Measurements from ENCODE around the gene DNAL4. TPM values are rescaled to one million over a fixed set of nuclear protein-coding genes. Genes with fewer than 3 reads are reported as not detected.

The DNAL4 gene
- total RNA-seq, 4 donors from 2014 or later: 21.8 to 27.7 (median 27.6) TPM

GRCh38 chr22:38732251-38732815, 61.6 kb downstream of the DNAL4 start:
- TF ChIP-seq POLR2AphosphoS5 (IDR thresholded peaks at IDR 0.05) (no peak), EP300 (IDR thresholded peaks at IDR 0.05) (no peak), CTCF (IDR thresholded peaks at IDR 0.05) (no peak), POLR2A (IDR thresholded peaks at IDR 0.05) (no peak)
- no peak for DNase-seq (ENCODE audit: low spot score in 2 of 2)
- Histone ChIP-seq H3K4me1 (peaks cover 27% of the 10 kb centered on the region), H3K36me3 (peaks cover 77% of the 10 kb centered on the region), H3K27me3 (no peaks in the 10 kb centered on the region), H3K9me3 (no peaks in the 10 kb centered on the region), H3K4me3 (no peak overlapping the region), H3K27ac (peak overlapping the region; percentile 17)
- 52% methylated on average over 11 of the region's 13 CpGs for WGBS

- Histone ChIP-seq H3K36me3 (peaks cover 77% of the 10 kb centered on the region), H3K27me3 (no peaks in the 10 kb centered on the region), H3K9me3 (no peaks in the 10 kb centered on the region), H3K4me3 (no peak overlapping the region), H3K4me1 (peaks cover 27% of the 10 kb centered on the region), H3K27ac (peak overlapping the region; percentile 11)
- peak in 1 of 2 donors; percentile 61 for DNase-seq (ENCODE audit: low spot score in 2 of 2)
- TF ChIP-seq POLR2AphosphoS5 (IDR thresholded peaks at IDR 0.05): no peak
- TF ChIP-seq EP300 (IDR thresholded peaks at IDR 0.05): no peak
- WGBS: 46% methylated on average over 3 of the region's 6 CpGs
These were observed 62.2 kb downstream of the DNAL4 start for GRCh38 chr22:38731703-38732161.

- Histone ChIP-seq H3K4me3 (no peak overlapping the region), H3K4me1 (peaks cover 21% of the 10 kb centered on the region), H3K27me3 (no peaks in the 10 kb centered on the region), H3K36me3 (peaks cover 77% of the 10 kb centered on the region), H3K9me3 (no peaks in the 10 kb centered on the region), H3K27ac (no peak overlapping the region)
- 91% methylated on average over 12 of the region's 13 CpGs for WGBS
- TF ChIP-seq POLR2A (IDR thresholded peaks at IDR 0.05) (no peak), CTCF (IDR thresholded peaks at IDR 0.05) (no peak), POLR2AphosphoS5 (IDR thresholded peaks at IDR 0.05) (no peak), EP300 (IDR thresholded peaks at IDR 0.05) (no peak)
- DNase-seq (ENCODE audit: low spot score in 2 of 2): peak in 1 of 2 donors; percentile 64
These were observed 63.5 kb downstream of the DNAL4 start for GRCh38 chr22:38730411-38730871.

- no peaks in the 10 kb centered on the region for H3K9me3 ChIP-seq
- TF ChIP-seq POLR2A (IDR thresholded peaks at IDR 0.05) (no peak), POLR2AphosphoS5 (IDR thresholded peaks at IDR 0.05) (no peak), CTCF (IDR thresholded peaks at IDR 0.05) (no peak), EP300 (IDR thresholded peaks at IDR 0.05) (no peak)
- H3K36me3 ChIP-seq: peaks cover 78% of the 10 kb centered on the region
- H3K4me3 ChIP-seq: no peak overlapping the region
- H3K27me3 ChIP-seq: no peaks in the 10 kb centered on the region
- no peak for DNase-seq (ENCODE audit: low spot score in 2 of 2)
- WGBS: 84% methylated on average over 6 of the region's 6 CpGs
- peaks cover 21% of the 10 kb centered on the region for H3K4me1 ChIP-seq
- H3K27ac ChIP-seq: no peak overlapping the region
These were observed 64.0 kb downstream of the DNAL4 start for GRCh38 chr22:38729946-38730345.

- Histone ChIP-seq H3K4me1 (peaks cover 21% of the 10 kb centered on the region), H3K27me3 (no peaks in the 10 kb centered on the region), H3K27ac (no peak overlapping the region), H3K9me3 (no peaks in the 10 kb centered on the region), H3K4me3 (no peak overlapping the region), H3K36me3 (peaks cover 86% of the 10 kb centered on the region)
- no peak for DNase-seq (ENCODE audit: low spot score in 2 of 2)
- TF ChIP-seq EP300 (IDR thresholded peaks at IDR 0.05): no peak
- 95% methylated on average over 13 of the region's 18 CpGs for WGBS
These were observed 64.8 kb downstream of the DNAL4 start for GRCh38 chr22:38728871-38729796.

Other genes starting within 250 kb of the DNAL4 start
- gene DMC1, start 224.0 kb downstream of the DNAL4 start, total RNA-seq: 10 to 100 TPM in 1 of 4 donors, 1 to 10 TPM in 1, under 1 TPM in 2; 0.25 to 19.0 (median 0.68) TPM
- 1 to 10 TPM in 3 of 4 donors, under 1 TPM in 1; 0.89 to 6.2 (median 2.2) TPM for gene FAM227A, start 137.8 kb downstream of the DNAL4 start, total RNA-seq
- 10 to 100 TPM in 3 of 4 donors, 1 to 10 TPM in 1; 9.9 to 25.7 (median 15.4) TPM for gene CBY1, start 137.5 kb downstream of the DNAL4 start, total RNA-seq
- 10 to 100 TPM; 15.6 to 56.2 (median 36.7) TPM for gene TOMM22, start 112.2 kb downstream of the DNAL4 start, total RNA-seq
- 10 to 100 TPM; 51.4 to 87.4 (median 62.3) TPM for gene JOSD1, start 93.2 kb downstream of the DNAL4 start, total RNA-seq
- 100 to 1,000 TPM in 1 of 4 donors, 10 to 100 TPM in 3; 73.0 to 100 (median 76.8) TPM for gene GTPBP1, start 88.2 kb downstream of the DNAL4 start, total RNA-seq
- gene SUN2, start 38.1 kb downstream of the DNAL4 start, total RNA-seq: 100 to 1,000 TPM; 186 to 262 (median 232) TPM
- gene NPTXR, start 49.9 kb upstream of the DNAL4 start, total RNA-seq: 1 to 10 TPM; 1.0 to 2.4 (median 2.1) TPM
- gene CBX6, start 78.1 kb upstream of the DNAL4 start, total RNA-seq: 10 to 100 TPM; 11.5 to 31.4 (median 22.1) TPM
- 1 to 10 TPM in 1 of 4 donors, not detected in 3; 2.1 TPM for gene APOBEC3A, start 163.5 kb upstream of the DNAL4 start, total RNA-seq
- 1 to 10 TPM in 3 of 4 donors, not detected in 1; 1.0 to 2.4 (median 2.1) TPM for gene APOBEC3B, start 188.2 kb upstream of the DNAL4 start, total RNA-seq
- 10 to 100 TPM in 1 of 4 donors, 1 to 10 TPM in 3; 6.6 to 10.5 (median 7.8) TPM for gene APOBEC3C, start 220.1 kb upstream of the DNAL4 start, total RNA-seq
- gene APOBEC3D, start 227.0 kb upstream of the DNAL4 start, total RNA-seq: not detected
- 1 to 10 TPM in 2 of 4 donors, under 1 TPM in 1, not detected in 1; 0.57 to 2.0 (median 1.4) TPM for gene APOBEC3F, start 246.7 kb upstream of the DNAL4 start, total RNA-seq